Vagina (tissue), 2 donors: Measurements from ENCODE around the gene SHLD1.
"Not testable (repeated sequence)": the region's sequence is repeated elsewhere in the genome, so short reads cannot be mapped to it uniquely, and the experiment has no call there.

Source experiments
- CTCF ChIP-seq, 3 experiments: fragments of 450-650 bp in 2 of 3; fragments of 200-600 bp in 1 of 3; sonication (generic) in 1 of 3; IDR thresholded peaks; one replicate each; pipeline ENCODE4 v1.5.1; 2017 to 2019; ENCODE audit warnings: antibody characterized with exemption in 3 of 3, mild to moderate bottlenecking in 2 of 3, moderate library complexity in 2 of 3
- POLR2A ChIP-seq, 2 donors: fragments of 450-650 bp; IDR thresholded peaks; one replicate each; pipeline ENCODE4 v1.6.1; 2017; ENCODE audit warnings: antibody characterized with exemption in 2 of 2, mild to moderate bottlenecking in 2 of 2, moderate library complexity in 2 of 2
- POLR2AphosphoS5 ChIP-seq, 2 donors: sonication (generic); formaldehyde crosslinking; IDR thresholded peaks; one replicate each; pipeline ENCODE4 v1.9.0; 2017; ENCODE audit warnings: antibody characterized with exemption in 2 of 2, mild to moderate bottlenecking in 2 of 2, low read depth in 1 of 2; ENCODE audit not compliant: insufficient read depth in 1 of 2

- TF ChIP-seq CTCF (IDR thresholded peaks at IDR 0.05); POLR2AphosphoS5 (IDR thresholded peaks at IDR 0.05; ENCODE audit: insufficient read depth in 1 of 2, low read depth in 1 of 2); POLR2A (IDR thresholded peaks at IDR 0.05): not testable (repeated sequence)
These were observed 25.1 kb upstream of the SHLD1 start for GRCh38 chr20:5725183-5725463.
